Activated CD8-positive, alpha-beta memory T cell treated with anti-CD3 and anti-CD28 coated beads, Interleukin-2, amount 10 ng/mL, durations not matched to agents 7 days and 5 days (primary cell): Measurements from ENCODE around the gene OR10J5. TPM values are rescaled to one million over a fixed set of nuclear protein-coding genes. Genes with fewer than 3 reads are reported as not detected.
"Not testable (repeated sequence)": the region's sequence is repeated elsewhere in the genome, so short reads cannot be mapped to it uniquely, and the experiment has no call there.

Experiments used
- ATAC-seq: fragments of 150-1000 bp; cut with Tn5 transposase; one replicate; pipeline ENCODE4 v1.10.0; 2021; ENCODE audit warnings: moderate library complexity
- CTCF ChIA-PET: fragments of 350-600 bp; sonication (Branson Sonifier 250); formaldehyde crosslinking; loops from one replicate; lab custom pipeline; 2021; ENCODE audit warnings: antibody characterized with exemption; lab: Charles Lee
- DNase-seq: peaks from one replicate; pipeline ENCODE4 v3.0.0-alpha.2; 2020
- H3K27ac Mint-ChIP-seq: one replicate; pipeline ENCODE4 v1.8.0; 2021; ENCODE audit warnings: mild to moderate bottlenecking, mixed read lengths
- H3K27me3 Mint-ChIP-seq: one replicate; pipeline ENCODE4 v1.8.0; 2021; ENCODE audit warnings: mixed read lengths
- H3K36me3 Mint-ChIP-seq: one replicate; pipeline ENCODE4 v1.8.0; 2021; ENCODE audit warnings: mild to moderate bottlenecking, mixed read lengths
- H3K4me1 Mint-ChIP-seq: one replicate; pipeline ENCODE4 v1.8.0; 2021; ENCODE audit warnings: mixed read lengths
- H3K4me3 Mint-ChIP-seq: one replicate; pipeline ENCODE4 v1.8.0; 2021; ENCODE audit warnings: mild to moderate bottlenecking, moderate library complexity, mixed read lengths
- H3K9me3 Mint-ChIP-seq: one replicate; pipeline ENCODE4 v1.8.0; 2022; ENCODE audit warnings: low read depth, mixed read lengths
- total RNA-seq, 2 experiments: library from RNA; stranded (reverse); gene quantifications; one replicate each; pipeline ENCODE4 v1.2.3, GENCODE V29; 2021

The OR10J5 gene, protein sequence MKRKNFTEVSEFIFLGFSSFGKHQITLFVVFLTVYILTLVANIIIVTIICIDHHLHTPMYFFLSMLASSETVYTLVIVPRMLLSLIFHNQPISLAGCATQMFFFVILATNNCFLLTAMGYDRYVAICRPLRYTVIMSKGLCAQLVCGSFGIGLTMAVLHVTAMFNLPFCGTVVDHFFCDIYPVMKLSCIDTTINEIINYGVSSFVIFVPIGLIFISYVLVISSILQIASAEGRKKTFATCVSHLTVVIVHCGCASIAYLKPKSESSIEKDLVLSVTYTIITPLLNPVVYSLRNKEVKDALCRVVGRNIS
- not detected for total RNA-seq

DNA sequence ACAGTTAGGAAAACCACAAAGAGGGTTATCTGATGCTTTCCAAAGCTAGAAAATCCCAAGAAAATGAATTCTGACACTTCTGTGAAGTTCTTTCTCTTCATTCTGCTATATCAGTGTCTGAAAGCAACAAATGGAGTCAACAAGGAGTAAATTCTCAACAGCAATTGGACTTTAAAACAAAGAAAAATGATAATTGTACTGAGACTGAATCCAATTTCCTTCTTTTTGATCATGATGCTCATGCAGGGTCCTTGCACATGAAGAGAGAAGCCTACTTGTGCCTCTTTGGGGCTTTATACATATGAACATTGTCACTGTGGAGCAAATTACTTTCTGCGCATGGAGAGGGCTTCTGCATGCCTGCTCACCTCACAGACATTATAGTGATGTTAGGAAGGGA lies at the start of gene OR10J5:
TSS of gene OR10J5 (minus strand) at position 101 of the 400 bp plus-strand sequence. CDS start at position 101, 0 bp downstream.
- no peaks in the 10 kb centered on the region for H3K4me1 Mint-ChIP-seq
- H3K27ac Mint-ChIP-seq, result no peak within 1 kb of the TSS
- CTCF ChIA-PET, result no interaction called here
- no peak within 1 kb of the TSS for H3K4me3 Mint-ChIP-seq
- H3K27me3 Mint-ChIP-seq, result no peaks in the 10 kb centered on the region
- DNase-seq (no peak), ATAC-seq (no peak)
- no peaks in the 10 kb centered on the region for H3K36me3 Mint-ChIP-seq
- H3K9me3 Mint-ChIP-seq, result no peaks in the 10 kb centered on the region

DNA sequence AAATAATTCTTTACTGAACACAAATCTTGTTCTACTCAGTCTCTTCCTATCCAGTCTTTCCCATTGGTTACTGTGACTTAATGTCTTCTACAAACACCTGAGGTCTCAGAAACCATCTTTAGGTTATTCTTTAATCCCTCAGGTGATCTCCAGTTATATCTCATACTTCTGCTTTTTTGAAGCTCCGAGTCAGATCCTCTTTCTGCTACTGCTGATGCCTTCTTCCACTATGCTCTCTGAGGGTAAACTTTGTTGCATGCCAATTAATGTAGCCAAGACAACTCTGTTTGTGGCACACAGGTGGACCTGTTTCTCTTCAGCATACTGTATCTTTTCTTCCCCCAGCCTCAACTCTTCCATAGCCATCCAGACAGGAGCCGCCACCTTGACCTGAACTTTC lies 48.7 kb upstream of the OR10J5 start:
- H3K27me3 Mint-ChIP-seq, result peaks cover 10% of the 10 kb centered on the region
- DNase-seq (no peak), ATAC-seq (no peak)
- CTCF ChIA-PET, result no interaction called here
- no peak overlapping the region for H3K27ac Mint-ChIP-seq
- no peak overlapping the region for H3K4me3 Mint-ChIP-seq
- no peaks in the 10 kb centered on the region for H3K9me3 Mint-ChIP-seq
- H3K4me1 Mint-ChIP-seq, result no peaks in the 10 kb centered on the region
- H3K36me3 Mint-ChIP-seq, result no peaks in the 10 kb centered on the region

DNA sequence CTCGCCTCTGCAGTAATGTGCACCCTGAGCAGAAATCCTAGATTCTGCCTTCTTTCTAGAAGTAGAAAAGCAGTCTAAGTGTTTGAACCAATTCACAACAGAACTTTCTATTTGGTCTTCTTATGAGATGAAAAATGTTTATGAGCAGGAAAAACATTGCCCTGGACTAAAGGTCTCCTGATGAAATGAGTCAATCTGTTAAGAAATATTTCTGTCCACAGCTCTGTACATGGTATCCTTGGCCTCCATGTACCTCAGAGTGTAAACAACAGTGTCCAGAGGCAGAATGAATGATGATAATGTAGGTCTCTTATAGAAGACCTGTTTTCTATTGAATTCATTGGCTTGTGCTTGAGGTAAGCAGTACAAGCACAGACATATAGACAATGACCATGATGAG lies 45.6 kb upstream of the OR10J5 start:
- no peak overlapping the region for H3K4me3 Mint-ChIP-seq
- peaks cover 10% of the 10 kb centered on the region for H3K27me3 Mint-ChIP-seq
- no peaks in the 10 kb centered on the region for H3K9me3 Mint-ChIP-seq
- no peak for ATAC-seq
- CTCF ChIA-PET, result no interaction called here
- no peaks in the 10 kb centered on the region for H3K4me1 Mint-ChIP-seq
- H3K36me3 Mint-ChIP-seq, result no peaks in the 10 kb centered on the region
- H3K27ac Mint-ChIP-seq, result no peak overlapping the region
- no peak for DNase-seq

DNA sequence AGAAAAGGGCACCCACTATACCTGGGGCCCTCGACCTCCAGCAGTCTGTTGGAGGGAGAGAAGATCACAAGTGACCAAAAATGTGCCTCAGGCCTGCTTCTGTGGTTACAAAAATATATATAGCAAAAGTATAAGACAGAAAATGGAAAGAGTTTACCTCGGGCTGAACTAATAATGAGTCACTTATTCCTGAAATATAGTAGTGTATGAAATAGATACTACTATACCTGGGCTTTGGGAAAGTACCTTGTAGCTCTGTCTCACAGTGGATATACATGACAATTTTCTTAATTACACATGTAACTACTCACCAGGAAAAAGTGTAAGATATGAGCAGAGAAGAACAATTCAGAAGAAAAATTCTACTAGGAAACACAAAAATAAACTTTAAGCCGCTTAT lies 44.5 kb upstream of the OR10J5 start:
- no peak overlapping the region for H3K27ac Mint-ChIP-seq
- no peaks in the 10 kb centered on the region for H3K9me3 Mint-ChIP-seq
- ATAC-seq, result no peak
- H3K4me1 Mint-ChIP-seq, result no peaks in the 10 kb centered on the region
- H3K27me3 Mint-ChIP-seq, result peaks cover 10% of the 10 kb centered on the region
- H3K36me3 Mint-ChIP-seq, result no peaks in the 10 kb centered on the region
- no peak overlapping the region for H3K4me3 Mint-ChIP-seq
- no peak for DNase-seq
- CTCF ChIA-PET, result no interaction called here

DNA sequence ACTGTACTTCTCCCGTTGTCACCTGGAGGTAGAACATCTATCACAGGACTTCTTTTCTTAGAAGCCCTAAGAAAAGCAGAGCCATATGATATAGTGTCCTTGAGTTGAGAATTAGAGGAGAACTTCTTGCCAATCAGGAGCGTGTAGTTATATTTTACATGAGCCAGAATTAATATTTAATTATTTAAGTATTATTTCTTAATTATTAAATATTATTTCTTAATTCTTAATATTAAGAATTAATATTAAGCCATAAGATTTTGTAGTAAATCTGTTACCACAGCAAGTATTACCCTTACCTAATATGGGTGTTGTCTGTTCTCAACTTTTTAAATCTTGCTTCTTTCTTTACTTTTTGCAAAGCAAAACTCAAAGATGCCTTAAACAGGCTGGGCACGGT lies 41.6 kb upstream of the OR10J5 start:
- no peak for DNase-seq
- CTCF ChIA-PET, result no interaction called here
- Mint-ChIP-seq H3K36me3 (no peaks in the 10 kb centered on the region), H3K9me3 (no peaks in the 10 kb centered on the region), H3K27me3 (peaks cover 5% of the 10 kb centered on the region), H3K4me3 (no peak overlapping the region), H3K4me1 (no peaks in the 10 kb centered on the region), H3K27ac (no peak overlapping the region)
- ATAC-seq, result no peak

DNA sequence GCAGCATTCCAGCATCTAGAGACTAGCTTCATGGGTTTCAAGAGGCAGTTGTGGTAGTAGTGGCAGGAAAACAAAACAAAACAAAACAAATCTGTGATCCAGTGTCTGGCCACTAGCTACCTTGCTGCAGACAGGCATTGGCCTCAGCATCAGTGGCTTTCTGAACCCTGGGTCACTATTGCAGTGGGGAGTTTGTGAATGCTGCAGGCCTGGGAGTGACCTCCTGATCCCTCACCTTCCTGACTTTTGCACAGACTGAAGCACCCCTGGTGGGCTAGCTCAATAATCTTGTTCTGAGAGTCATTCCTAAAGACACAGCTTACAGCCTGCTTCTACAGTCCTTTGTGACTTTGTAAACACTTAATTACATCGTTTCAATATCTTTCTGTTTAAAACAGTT lies 26.9 kb upstream of the OR10J5 start:
- Mint-ChIP-seq H3K4me1 (no peaks in the 10 kb centered on the region), H3K27me3 (no peaks in the 10 kb centered on the region), H3K4me3 (no peak overlapping the region), H3K27ac (no peak overlapping the region), H3K36me3 (no peaks in the 10 kb centered on the region), H3K9me3 (no peaks in the 10 kb centered on the region)
- DNase-seq, result no peak
- CTCF ChIA-PET, result no interaction called here
- no peak for ATAC-seq

DNA sequence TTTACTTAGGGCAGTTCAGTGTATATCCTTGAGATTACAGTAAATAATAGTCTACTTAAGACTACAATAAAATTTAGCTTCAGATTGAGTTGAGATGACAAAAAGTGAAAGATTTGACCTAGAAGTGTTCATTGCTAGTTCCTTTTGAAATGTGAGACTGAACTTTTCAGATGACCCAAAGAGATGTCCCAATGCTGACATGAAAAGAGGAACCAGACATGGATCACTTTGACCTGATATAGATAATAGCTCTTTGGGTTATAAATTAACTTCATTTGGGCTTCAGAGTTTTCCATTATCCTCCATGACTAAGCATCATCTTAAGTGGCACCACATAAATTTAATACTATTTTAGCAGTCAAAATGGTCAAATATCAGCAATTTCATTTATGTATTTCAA lies 25.7 kb upstream of the OR10J5 start:
- Mint-ChIP-seq H3K4me1 (no peaks in the 10 kb centered on the region), H3K9me3 (no peaks in the 10 kb centered on the region), H3K36me3 (no peaks in the 10 kb centered on the region), H3K4me3 (no peak overlapping the region), H3K27ac (no peak overlapping the region), H3K27me3 (no peaks in the 10 kb centered on the region)
- no peak for ATAC-seq
- CTCF ChIA-PET, result no interaction called here
- no peak for DNase-seq

DNA sequence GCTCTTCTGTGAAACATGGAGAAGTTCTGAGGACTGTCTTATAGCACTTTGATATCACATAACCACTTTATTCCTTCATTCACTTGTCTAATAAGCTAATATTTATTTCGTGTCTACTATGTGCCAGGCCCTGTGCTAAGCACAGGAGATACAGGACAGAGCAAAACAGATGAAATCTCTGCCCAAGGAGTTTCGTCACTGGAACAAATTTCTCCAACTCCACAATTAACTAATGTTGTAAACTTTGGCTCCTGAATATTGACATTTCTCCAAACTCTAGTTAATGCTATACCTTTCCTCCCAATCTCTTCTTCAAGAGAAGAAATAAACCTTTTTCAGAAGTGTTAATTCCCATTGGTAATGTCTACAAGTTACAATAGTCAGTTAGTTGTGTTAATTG lies 24.8 kb upstream of the OR10J5 start:
- Mint-ChIP-seq H3K4me1 (no peaks in the 10 kb centered on the region), H3K9me3 (no peaks in the 10 kb centered on the region), H3K27ac (no peak overlapping the region), H3K27me3 (no peaks in the 10 kb centered on the region), H3K36me3 (no peaks in the 10 kb centered on the region), H3K4me3 (no peak overlapping the region)
- no peak for DNase-seq
- ATAC-seq, result no peak
- CTCF ChIA-PET, result no interaction called here

DNA sequence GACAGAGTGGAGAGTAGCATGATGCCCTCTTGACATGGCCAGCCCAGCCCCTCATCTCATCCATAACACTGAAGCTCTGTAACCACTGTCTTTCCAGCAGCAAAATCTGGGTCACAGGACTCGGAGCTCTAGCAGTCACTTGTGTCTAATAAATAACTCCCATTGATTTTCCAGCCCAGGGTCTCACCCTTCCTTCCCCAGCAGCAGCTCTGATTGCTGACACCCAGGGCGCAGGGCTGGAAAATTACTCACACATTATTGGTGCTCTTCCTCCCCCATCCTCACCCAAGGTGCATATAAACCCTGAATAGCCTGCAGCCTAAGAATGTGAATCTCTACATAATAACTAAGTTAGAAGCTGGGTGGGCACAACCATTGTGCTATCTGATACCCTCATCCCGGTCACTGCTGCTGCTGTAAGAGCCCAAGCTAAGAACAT lies 21.1 kb upstream of the OR10J5 start:
- no peaks in the 10 kb centered on the region for H3K4me1 Mint-ChIP-seq
- no peaks in the 10 kb centered on the region for H3K27me3 Mint-ChIP-seq
- CTCF ChIA-PET, result no interaction called here
- ATAC-seq (no peak), DNase-seq (no peak)
- H3K4me3 Mint-ChIP-seq, result no peak overlapping the region
- no peak overlapping the region for H3K27ac Mint-ChIP-seq
- no peaks in the 10 kb centered on the region for H3K9me3 Mint-ChIP-seq
- H3K36me3 Mint-ChIP-seq, result no peaks in the 10 kb centered on the region

DNA sequence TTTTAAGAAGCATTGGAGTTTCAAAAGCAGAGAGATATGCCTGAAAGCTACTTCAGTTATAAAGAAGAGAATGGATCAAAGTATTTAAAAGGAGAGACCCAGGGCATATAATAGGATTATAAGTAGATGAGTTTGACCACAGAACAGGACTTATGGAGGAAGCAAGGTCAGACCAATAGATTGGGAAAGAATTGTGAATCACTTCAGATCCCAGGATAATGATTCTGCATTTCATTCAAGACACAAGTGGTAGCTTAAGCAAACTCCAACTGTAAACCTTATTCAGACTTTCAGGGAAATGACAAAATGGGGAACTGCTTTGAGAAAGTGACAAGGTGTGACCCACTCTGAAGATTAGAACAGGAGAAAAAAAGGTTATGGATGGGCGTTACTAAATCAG lies 18.9 kb upstream of the OR10J5 start:
- Mint-ChIP-seq H3K27me3 (no peaks in the 10 kb centered on the region), H3K4me3 (no peak overlapping the region), H3K36me3 (no peaks in the 10 kb centered on the region), H3K27ac (no peak overlapping the region), H3K9me3 (no peaks in the 10 kb centered on the region), H3K4me1 (no peaks in the 10 kb centered on the region)
- CTCF ChIA-PET, result no interaction called here
- ATAC-seq (no peak), DNase-seq (no peak)

DNA sequence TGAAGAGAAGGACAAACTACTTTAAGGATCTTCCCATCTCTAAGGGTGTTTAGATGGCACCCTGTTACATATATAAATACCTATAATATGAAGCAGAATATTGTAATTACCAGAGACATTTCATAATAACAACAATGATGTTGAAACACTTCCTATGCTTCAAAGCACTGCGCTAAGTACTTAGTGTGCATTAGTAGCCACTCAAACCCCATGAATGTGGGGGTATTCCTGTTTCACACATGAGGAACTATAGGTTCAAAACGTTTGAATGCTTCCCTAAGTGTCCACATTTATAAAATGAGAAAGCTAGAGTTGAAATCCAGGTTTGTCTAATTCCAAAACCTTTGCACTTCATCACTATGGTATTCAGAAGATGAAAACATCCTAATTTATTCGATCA lies 18.5 kb upstream of the OR10J5 start:
- no peak for DNase-seq
- no peaks in the 10 kb centered on the region for H3K36me3 Mint-ChIP-seq
- H3K9me3 Mint-ChIP-seq, result no peaks in the 10 kb centered on the region
- CTCF ChIA-PET, result no interaction called here
- H3K4me3 Mint-ChIP-seq, result no peak overlapping the region
- H3K27ac Mint-ChIP-seq, result no peak overlapping the region
- H3K4me1 Mint-ChIP-seq, result no peaks in the 10 kb centered on the region
- H3K27me3 Mint-ChIP-seq, result no peaks in the 10 kb centered on the region
- ATAC-seq, result no peak

DNA sequence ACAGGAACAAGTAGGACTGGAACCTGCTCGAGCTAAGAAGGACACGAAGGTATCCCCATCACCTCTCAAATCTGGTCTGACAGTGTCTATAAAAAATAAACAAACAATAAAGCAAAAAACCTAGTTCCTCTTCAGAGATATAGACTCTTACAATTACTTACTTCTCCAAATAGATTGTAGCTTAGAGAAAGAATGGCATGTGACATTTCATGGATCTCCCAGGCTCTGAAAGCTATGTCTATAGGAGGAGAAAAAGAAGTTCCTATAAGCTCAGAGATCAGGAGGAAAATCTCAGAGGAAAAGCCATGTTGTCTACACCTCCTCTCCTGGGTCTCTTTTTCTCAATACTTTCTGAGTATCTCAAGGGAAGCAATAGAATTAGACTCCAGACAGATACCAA lies 12.3 kb upstream of the OR10J5 start:
- Mint-ChIP-seq H3K4me3 (no peak overlapping the region), H3K9me3 (no peaks in the 10 kb centered on the region), H3K36me3 (no peaks in the 10 kb centered on the region), H3K27me3 (no peaks in the 10 kb centered on the region), H3K27ac (no peak overlapping the region), H3K4me1 (no peaks in the 10 kb centered on the region)
- CTCF ChIA-PET, result no interaction called here
- no peak for ATAC-seq
- DNase-seq, result no peak

DNA sequence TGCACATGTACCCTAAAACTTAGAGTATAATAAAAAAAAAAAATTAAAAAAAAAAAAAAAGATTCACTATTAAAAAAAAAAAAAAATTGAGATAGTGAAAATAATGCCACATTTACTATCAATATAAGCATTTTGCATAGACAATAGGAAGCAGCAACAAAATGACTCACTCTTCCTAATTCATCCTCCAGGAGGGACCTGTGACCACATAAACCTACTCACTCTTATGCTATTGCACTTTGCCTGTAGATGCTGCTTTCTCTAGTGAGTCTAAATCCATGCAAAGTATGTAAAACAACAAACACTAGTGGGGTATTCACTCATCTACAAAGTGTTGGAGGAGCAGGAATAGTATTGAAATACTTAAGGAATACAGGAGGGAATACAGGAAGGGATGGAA lies 2.9 kb downstream of the OR10J5 start:
- no peaks in the 10 kb centered on the region for H3K36me3 Mint-ChIP-seq
- H3K4me3 Mint-ChIP-seq, result no peak overlapping the region
- DNase-seq (no peak), ATAC-seq (no peak)
- no peaks in the 10 kb centered on the region for H3K4me1 Mint-ChIP-seq
- no peaks in the 10 kb centered on the region for H3K9me3 Mint-ChIP-seq
- H3K27me3 Mint-ChIP-seq, result no peaks in the 10 kb centered on the region
- H3K27ac Mint-ChIP-seq, result no peak overlapping the region
- CTCF ChIA-PET, result no interaction called here

DNA sequence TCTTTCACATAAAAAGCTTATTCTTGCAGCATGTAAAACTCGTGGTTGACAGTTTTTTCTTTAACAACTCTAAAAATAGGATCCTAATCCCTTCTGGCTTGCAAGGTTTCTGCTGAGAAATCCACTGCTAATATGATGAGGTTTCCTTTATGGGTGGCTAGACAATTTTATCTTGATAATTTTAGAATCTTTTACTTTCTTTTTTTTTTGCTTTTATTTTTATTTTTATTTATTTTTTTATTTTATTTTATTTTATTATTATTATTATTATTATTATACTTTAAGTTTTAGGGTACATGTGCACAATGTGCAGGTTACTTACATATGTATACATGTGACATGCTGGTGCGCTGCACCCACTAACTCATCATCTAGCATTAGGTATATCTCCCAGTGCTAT lies 11.0 kb downstream of the OR10J5 start:
- H3K4me3 Mint-ChIP-seq, H3K27me3 Mint-ChIP-seq, DNase-seq, H3K36me3 Mint-ChIP-seq, ATAC-seq, CTCF ChIA-PET, H3K4me1 Mint-ChIP-seq, H3K27ac Mint-ChIP-seq, H3K9me3 Mint-ChIP-seq: not testable (repeated sequence)

DNA sequence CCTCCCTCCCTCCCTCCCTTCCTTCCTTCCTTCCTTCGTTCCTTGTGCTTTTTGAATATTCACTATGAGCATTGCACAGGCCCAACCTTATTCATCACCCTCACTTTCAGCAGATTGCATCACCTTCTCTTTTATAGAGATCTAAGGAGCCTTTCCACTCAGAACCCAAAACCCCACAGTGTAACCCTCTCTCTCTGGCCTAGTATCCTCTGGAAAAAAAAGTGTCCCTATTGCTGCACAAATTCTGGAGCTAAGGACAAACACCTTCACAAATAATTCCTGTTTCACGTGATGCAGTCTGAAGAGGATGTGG lies 25.6 kb downstream of the OR10J5 start:
- no peak overlapping the region for H3K4me3 Mint-ChIP-seq
- no peak for ATAC-seq
- CTCF ChIA-PET, result no interaction called here

More for the DNA sequence above, 25.6 kb downstream of the OR10J5 start:
- H3K36me3 Mint-ChIP-seq, result no peaks in the 10 kb centered on the region
- no peak for DNase-seq
- no peak overlapping the region for H3K27ac Mint-ChIP-seq
- H3K9me3 Mint-ChIP-seq, result peaks cover 7% of the 10 kb centered on the region
- no peaks in the 10 kb centered on the region for H3K4me1 Mint-ChIP-seq
- peaks cover 8% of the 10 kb centered on the region for H3K27me3 Mint-ChIP-seq
